ENCODE data around the gene POMP.
A peak's percentile ranks its signal among the peaks of the same experiment; 100 is the strongest.

Gene POMP, protein sequence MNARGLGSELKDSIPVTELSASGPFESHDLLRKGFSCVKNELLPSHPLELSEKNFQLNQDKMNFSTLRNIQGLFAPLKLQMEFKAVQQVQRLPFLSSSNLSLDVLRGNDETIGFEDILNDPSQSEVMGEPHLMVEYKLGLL

DNA sequence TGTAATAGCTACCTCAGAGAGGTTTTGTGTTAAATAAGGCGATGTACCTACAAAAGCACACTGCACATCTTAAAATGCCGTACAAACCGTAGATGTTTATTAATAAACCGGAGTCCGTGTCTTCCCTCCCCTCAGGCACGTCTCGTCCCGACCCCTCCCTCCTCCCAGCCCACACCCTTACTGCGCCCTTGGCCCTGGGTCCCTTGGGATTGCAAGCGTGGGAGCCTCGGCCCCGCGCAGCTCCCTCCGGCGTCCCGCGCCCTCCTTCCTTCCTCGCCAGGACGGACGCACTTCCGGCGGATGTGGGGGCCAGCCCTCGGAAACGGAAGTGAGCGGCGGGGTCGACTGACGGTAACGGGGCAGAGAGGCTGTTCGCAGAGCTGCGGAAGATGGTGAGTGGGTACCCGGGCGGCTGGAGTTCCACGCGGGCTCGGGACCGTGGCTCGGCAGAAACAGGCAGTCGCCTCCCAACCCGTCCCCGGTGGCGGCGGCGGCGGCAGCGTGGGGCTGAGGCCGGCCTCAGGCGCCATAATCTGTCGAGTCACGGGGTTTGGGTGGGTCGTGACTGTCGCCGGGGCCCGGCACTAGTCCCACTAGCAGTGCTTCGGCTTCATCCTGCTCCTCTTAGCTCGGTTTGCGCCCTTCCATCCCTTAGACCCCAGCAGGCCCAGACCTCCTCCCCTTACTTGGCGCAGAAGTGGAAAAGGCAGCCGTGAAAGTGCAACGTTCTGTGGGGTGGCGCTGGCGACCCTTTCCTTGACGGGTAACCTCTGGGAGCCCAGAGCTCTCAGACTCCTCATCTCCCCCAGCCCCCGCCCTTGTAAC is at the start of gene POMP:
TSS of gene POMP (plus strand) at position 335 of the 825 bp plus-strand sequence. CDS start at position 390, 55 bp downstream.
- DNase-seq = peak; percentile 90

DNA sequence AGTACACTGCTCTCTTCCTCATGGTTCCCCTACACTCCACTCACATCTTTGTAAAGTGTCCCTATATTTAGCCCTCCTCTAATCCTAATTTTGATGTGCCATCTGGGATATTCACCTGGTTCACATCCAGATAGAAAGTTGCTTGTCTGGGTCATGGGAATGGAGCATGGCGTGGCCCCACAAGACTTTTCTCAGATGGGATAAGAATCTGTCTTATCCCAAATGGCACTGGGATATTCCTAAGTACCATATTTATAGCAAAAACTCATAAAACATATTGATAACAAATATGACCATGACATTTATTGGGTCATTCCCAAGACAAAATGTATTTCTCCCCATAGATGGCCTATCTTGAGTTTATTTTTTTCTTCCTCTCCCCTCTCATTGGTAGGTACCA is 49.5 kb upstream of the POMP start:
- DNase-seq = no peak

DNA sequence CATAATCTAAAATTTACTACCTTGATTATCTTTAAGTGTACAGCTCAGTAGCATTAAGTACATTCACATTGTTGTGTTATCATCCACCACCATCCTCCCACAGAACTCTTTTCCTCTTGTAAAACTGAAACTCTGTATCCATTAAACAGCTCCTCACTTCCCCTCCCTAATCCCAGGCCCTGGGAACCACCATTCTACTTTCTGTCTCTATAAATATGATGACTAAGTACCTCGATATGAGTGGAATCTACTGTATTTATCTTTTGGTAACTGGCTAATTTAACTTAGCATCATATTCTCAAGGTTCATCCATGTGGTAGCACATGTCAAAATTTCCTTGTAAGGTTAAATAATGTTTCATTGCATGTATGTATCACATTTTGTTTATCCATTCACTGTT is 49.0 kb upstream of the POMP start:
- DNase-seq = no peak

DNA sequence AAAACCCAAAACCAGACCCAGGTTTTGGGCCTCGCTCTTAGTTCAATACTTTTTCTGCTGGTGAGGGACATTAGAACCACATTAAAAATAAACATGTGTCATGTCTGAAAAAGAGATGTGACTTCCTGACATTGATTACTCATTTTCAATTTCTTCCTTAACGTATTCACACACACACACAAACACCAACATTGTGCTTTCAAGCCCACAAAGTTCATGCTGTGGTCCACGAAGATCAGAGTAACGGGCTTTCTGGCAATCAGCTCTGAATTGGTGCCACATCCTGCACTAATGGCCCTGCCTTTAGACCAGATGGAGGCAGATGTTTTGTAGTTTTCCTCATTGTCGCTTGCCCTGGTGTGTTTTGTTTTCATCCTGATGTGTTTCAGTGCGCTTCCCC is 47.9 kb upstream of the POMP start:
- DNase-seq = no peak

DNA sequence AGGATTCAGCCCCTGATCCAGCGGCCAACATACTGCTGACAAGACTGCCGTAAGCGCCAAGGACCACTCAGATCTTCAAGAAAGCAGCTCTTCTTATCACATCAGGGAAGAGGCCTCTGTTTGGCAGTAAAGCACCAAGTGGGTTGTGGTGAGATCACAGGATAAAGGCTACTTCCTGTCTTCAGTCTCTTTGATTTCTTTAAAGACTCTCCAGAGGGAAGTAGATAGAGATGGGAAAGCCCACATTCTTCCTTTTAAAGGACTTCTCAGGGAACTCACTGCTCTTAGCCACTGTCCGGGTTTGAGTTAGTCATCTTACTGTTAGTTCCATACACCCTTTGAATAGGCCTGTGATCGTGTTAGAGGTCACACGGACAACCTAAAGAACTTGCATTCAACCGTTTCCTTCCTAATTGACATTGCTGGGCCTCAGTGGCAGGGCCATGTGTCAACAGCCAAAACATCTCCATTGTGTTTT is 47.2 kb upstream of the POMP start:
- DNase-seq = peak; percentile 24

DNA sequence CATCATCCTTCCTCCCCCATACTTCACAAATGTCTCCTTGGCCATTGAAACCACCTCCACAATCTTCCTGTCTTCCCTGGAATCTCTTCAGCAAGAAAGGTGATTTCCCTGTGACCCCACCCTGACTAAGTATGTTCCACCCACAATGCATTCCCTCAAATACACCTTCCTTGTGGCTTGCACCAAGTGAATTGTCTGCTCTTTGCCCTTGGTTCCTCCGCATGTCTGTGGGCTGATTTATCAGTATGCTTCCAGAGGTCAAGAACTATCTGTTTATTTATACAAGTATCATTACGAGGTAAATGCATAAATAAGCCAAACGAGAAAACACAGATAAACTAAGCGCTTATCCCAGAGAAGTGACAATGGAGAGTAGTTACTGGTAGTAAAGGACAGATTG is 45.4 kb upstream of the POMP start:
- DNase-seq = no peak

DNA sequence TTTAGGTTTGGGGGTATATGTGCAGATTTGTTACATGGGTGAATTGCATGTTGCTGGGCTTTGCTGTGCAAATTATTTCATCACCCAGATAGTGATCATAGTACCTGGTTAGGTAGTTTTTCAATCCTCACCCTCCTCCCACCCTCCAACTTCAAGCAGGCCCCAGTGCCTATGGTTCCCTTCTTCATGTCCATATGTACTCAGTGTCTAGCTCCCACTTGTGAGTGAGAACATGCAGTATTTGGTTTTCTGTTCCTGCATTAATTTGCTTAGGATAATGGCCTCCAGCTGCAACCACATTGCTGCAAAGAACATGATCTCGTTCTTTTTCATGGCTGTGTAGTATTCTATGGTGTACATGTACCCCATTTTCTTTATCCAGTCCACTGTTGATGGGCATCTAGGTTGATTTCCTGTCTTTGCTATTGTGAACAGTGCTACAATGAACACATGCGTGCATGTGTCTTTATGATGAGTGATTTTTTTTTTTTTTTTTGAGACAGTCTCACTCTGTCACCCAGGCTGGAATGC is 42.9 kb upstream of the POMP start:
- no peak for DNase-seq

DNA sequence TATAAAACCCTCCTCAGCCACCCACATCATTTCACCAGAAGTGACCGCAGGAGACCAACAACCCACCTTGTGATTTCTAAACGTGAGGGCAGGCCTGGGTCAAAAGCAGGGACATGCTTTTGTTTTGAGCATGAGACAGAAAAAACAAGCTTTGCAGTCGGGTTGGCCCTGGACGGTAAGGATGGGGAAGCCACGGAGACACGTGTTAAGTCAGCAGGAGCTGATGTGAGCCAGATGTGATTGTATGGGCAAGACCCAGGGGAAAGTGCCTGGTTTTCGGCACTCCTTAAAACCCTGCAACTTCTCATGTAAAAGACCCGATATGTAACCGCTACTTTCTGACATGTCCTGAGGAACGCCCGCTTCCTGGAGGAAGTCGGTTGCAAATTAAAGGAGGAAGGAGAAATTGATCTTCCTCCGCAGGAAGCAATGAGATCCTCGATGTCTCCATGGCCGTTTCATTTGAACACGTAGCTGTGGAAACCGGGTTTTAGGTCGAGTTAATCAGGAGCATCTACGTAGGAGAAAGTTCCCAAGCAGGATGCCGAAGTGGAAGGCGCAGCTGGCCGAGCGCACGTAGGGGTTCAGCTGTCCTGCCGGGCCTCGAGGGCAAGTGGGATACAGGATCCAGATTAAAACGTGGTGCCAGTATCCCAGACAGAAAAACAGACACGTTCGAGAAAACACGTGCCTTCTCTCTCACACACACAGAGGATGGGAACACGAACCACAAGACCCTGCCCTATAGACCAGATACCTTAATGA is 40.5 kb upstream of the POMP start:
- no peak for DNase-seq

DNA sequence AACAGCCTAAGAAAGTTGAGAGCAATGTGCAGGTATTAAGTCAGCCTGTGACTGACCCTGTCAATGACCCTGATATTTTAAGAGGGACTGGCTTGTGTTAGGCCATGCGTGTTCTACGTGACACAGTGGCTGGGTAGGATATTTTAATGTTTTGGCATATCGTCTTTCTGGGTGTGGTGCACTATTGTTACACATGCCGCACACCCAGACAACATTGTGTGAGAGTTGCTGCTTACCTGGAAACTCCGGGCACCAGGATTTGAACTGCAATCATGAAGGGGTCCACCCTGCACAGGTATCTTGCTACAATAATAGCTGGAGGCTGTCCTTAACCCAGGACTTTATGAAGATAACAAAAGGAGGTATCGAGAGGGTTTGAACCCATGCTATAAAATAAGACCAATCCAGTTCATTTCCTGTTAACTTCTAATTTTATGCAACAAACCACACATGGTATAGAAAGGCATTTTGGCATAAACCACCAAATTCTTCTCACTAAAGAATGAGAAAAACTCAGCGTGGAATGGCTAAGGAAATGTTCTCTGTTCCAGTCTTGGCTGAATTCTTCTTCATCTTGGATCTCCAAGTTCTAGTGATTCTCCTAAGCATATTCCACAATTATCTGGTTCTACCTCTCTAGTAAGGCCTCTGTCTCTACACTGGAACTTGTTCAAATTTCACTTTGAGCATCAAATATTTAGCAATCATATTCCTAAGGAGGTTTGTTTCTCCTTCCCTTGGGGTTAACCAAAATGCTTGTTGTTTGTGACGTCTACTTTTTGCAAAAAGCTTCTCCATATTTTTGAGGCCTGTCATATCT is 38.7 kb upstream of the POMP start:
- DNase-seq = no peak

DNA sequence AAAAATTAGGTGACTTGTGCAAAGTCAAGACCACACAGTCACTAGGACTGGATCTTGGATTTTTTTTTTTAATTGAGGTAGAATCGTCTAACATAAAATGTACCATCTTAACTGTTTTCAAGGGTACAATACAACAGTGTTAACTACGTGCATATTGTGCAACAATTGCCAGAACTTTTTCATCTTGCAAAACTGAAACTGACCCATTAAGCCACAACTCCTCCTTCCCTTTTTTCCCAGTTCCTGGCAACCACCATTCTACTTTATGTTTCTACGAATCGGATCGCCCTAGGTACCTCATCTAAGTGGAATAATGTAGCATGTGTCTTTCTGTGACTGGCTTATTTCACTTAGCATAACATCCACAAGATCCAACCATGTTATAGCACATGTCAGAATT is 37.5 kb upstream of the POMP start:
- no peak for DNase-seq

DNA sequence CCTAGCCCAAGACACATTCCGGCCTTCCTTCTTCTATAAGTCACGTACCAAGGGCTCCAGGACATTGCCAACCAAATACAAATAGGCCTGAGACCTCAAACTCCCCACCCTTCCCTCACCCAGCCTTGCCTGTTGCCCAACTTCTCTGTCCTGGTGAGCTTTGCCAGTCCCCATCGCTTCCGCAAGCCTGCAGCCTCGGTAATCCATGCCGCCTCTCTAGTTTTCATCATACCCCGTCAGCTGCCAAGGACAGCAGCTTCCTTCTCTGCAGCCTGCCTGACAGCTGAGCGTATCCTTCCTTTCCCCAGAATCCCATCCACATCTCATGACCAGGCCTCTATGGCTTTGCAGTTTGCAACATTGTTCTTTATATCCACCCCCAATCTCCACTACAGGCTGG is 36.6 kb upstream of the POMP start:
- DNase-seq = no peak

DNA sequence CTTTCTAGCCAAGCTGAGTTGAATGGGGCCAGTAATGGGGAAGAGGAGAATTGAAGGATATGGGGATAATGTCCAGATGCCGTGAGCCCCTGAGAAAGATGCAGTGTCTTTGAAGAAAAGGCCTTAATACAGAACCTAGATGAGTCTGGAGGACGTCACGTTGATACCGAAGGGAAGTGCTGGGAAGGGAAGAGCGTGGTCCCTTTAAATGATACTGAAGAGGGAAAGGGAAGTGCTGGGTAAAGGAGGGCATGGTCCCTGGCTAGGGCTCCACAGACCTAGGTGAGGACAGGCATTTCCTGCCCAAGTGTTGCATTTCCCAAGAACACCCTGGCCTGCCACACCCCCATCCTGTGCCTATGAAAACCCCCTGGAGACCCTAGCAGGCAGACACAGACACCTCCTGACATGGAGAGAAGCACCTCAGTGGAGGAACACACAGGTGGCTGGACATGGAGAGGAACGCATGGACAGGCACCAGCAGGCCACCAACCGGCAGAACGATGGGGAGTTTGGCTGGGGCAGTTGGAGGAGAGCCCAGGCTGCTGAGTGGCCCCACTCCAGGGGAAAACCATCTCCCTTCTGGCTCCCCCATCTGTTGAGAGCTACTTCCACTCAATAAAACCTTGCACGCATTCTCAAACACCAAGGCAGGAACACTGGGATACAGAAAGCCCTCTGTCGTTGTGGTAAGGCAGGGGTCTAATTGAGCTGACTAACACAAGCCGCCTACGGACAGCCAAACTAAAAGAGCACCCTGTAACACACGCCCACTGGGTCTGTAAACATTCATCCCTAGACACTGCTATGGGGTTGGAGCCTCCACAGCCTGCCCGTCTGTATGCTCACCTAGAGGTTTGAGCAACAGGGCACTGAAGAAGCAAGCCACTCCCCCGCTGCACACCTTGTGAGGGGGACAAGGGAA is 34.9 kb upstream of the POMP start:
- DNase-seq = no peak

DNA sequence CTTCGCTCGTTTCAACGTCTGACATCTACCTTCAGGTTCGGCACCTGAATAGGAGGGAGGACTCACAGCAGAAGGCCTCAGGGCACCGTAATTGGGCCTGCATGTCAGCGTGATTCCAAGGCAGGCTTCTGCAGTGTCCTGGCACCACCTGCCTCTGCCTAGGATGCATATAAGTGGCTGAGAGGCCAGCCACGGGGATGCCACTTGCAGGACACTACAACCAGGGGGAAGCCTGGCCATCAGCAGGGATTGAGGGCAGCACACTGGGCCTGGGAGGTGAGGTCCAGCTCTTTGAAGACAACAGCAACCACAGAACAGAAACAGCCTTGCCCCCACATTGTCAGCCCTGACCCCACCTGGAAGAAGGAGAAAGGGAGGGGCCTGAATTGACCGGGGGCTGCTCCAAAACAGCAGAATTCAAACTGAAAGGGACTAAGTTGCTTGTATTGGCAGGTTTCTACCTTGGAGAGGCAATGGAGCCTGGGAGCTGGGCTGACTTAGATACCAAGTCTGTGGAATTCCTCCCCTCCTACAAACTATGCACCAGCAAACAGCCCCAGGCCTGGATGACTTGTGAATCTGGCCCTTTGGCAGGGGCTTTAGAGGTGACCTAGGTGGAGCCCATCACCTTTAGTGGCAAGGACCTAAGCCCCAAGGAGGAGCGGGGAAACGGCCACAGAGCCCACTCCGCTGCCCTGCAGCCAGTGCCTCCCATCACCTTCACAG is 34.1 kb upstream of the POMP start:
- no peak for DNase-seq

DNA sequence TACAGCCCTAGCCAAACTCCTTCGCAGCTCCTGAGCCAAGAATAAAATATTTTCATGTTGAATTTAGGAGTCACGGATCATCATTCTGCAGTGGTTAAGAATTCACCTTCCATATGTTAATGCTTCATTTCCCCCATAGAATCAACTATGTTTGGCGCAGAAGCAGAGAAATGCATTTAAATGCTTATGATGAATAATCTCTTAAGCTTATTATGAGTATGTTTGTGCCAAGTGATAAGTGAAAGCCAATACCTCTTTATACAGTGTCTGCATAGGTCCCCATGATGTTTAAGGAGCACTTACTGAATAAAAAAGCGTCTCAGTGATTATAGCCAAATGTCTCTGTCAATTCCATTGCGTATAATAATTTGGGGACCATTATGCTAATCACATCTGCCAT is 32.7 kb upstream of the POMP start:
- no peak for DNase-seq

DNA sequence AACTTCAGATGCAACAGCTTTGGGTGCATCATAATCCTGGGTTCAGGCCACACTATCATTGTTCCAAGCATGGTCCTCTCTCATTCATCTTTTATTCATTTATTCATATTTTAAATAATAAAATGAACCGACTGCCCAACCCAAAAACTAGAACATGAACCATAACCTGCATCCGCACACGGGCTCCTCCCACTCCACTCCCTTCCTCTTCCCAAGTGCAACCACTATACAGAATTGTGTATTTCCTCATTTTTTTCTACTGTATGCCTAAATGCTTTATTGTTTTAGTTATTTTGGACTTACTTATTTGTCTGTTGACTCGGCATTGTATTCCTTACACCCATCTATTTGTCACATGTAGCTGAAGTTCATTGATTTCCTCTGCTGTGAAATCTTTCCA is 30.7 kb upstream of the POMP start:
- no peak for DNase-seq

DNA sequence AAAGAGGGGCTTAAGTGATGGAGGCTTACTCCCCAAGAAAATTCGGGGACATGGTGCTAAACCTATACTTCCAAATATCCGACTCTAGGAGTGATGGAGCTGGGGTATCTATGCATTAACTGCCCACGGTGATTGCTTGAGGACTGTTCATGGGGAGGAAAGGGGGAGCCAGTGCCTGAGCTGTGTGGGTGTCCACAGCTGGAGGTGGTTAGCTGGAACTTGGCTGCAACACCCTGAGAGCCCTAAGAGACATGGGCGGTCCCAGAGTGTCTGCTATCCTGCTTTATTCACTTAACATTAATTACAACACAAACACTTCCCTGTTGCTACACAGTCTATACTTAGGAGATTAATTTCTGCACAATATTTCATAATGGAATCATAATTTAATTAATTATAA is 28.1 kb upstream of the POMP start:
- no peak for DNase-seq

DNA sequence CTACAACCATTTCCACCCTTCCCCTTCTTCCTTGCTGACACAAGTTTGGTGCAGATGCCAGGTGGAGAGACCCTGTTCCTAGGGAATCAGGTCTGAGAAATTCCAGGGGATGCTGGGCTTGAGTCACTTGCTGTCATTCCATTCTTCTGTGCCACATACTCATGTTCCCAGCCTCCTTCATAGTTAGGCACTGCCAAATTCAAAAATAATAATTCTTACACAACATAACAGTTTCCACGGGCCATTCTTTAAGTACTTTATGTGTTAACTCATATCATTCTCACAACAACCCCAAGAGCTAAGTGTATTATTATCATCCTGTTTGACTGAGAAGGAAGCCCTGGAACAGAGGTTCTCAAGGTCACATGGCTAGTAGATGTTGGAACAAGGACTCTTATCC is 27.1 kb upstream of the POMP start:
- no peak for DNase-seq

DNA sequence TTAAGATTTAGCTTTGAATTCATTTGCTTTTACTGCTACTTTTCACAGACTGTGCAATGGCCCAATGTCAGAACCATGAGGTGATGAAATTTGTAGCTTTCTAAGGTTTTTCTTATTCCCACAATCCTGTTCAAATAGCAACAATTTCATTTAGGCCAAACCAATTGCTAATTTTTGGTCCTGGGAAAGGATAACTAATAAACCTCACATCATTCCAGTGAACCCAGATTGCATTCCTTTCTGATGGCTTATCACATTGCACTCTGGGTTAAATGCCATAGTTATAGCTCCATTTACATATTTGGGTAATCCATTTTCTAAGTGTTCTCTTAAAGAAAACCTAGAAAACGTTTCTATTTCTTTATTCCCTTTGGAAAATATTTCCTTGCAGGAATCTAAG is 22.9 kb upstream of the POMP start:
- no peak for DNase-seq

DNA sequence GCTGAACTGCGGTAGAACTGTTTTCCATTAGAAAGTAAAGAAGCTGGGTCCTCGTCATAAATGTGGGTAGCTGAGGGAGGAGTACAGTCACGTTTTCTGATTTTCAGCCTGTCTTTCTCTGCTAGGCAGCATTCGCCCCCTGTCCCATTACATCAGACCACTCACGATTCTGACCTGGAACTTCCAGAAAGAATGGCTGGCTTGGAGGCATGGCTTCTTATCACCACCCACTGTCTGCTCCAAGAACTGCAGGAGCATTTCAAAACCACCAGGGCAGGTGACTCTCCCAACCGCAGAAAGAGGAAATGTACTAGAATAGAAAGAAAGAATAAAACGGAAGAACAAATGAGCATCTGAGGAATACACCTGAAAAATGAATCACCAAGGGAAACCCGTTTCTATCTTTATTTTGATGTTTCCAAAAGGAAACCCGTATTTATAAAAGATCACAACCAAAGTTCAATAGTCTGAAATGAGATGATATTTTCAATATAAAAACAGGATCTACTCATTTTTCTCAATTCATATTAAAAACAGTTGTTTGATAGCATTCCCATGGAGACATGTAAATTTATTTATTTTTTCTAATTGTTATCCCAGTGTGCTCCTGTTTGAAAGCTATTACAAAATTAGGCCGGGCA is 22.1 kb upstream of the POMP start:
- DNase-seq = peak; percentile 53

DNA sequence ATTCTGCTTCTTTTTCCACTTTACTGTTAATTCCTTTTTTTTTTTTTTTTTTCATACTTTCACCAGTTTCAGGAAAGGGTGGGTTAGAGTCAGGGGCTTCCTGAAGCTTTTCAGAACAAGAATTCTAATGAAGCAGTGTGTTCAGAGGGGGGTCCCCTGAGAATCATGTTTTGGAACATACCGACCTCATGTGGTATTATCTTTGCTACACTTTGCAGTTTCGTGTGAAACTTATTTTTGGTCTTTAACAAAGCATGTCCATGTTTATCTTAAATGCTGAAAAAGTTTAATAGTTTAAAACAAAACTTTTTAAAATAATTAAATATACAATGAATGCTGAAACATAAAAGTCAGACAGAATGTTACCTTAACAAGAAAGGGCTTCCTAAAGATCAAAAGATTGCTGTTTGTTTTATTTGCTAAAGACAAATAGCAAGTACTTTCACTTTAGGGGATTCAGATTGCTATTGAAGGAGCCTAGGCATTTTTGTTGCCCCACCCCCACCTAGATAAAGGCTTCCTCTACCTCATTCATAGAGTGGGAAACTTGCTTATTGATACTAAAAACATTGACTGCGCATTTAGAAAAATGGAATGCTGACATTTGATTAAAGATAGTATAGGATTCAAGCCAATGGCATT is 21.1 kb upstream of the POMP start:
- no peak for DNase-seq

All from CD4-positive, alpha-beta T cell treated with Interleukin-12 subunit alpha and Interleukin-12 subunit beta, for 1 hour (primary cell).